A549 (cell line): ENCODE data around the gene CABCOCO1. TPM values are rescaled to one million over a fixed set of nuclear protein-coding genes. Genes with fewer than 3 reads are reported as not detected.
A peak's percentile ranks its signal among the peaks of the same experiment; 100 is the strongest.

Experiments used
- ATAC-seq, 2 experiments: fragments of 200-7000 bp in 1 of 2; fragments of >200 bp in 1 of 2; cut with Nextera tagmentation in 1 of 2; cut with Tn5 transposase in 1 of 2; 3 replicates each; pipeline versions ENCODE4 v1.8.0 to v1.9.1; 2018 to 2020; ENCODE audit warnings: mild to moderate bottlenecking in 1 of 2, moderate library complexity in 1 of 2
- CTCF ChIA-PET: fragments of 300-600 bp; sonication (Branson Sonifier 250); formaldehyde crosslinking; extraction: SDS; loops from one replicate; lab custom pipeline; 2021; ENCODE audit warnings: antibody characterized with exemption, inconsistent platforms; lab: Yijun Ruan, JAX
- POLR2A ChIA-PET: fragments of 350-600 bp; formaldehyde crosslinking; extraction: SDS; loops from one replicate; lab custom pipeline; 2021; ENCODE audit warnings: antibody characterized with exemption, inconsistent platforms; lab: Yijun Ruan, JAX
- DNase-seq, 2 experiments: peaks; one replicate each; pipeline versions ENCODE4 v3.0.0 to v3.0.0-alpha.2; 2011 to 2016; ENCODE audit warnings: low read depth in 1 of 2, low spot score in 1 of 2
- FAIRE-seq: peaks from 2 replicates; lab custom pipeline; 2011; peaks lifted over from hg19 to GRCh38; lab: Jason Lieb, UNC
- H3K27ac ChIP-seq, 2 experiments: fragments of >200 bp; sonication (Bioruptor Twin); formaldehyde crosslinking; 3 replicates each; pipeline ENCODE4 v1.5.1; 2016 to 2017
- H3K4me1 ChIP-seq: fragments of >200 bp; sonication (Bioruptor Twin); formaldehyde crosslinking; 3 replicates; pipeline ENCODE4 v1.6.1; 2016
- H3K4me2 ChIP-seq: fragments of >200 bp; sonication (Bioruptor Twin); formaldehyde crosslinking; 3 replicates; pipeline ENCODE4 v1.6.1; 2016
- H3K4me3 ChIP-seq: fragments of >200 bp; sonication (Bioruptor Twin); formaldehyde crosslinking; 3 replicates; pipeline ENCODE4 v1.5.1; 2016
- H3K9me3 ChIP-seq: fragments of >200 bp; sonication (Bioruptor Twin); formaldehyde crosslinking; 3 replicates; pipeline ENCODE4 v1.6.1; 2016
- BHLHE40 ChIP-seq: IDR thresholded peaks from 2 replicates; pipeline ENCODE4 v1.6.1; 2012; ENCODE audit warnings: low read depth, low read length, inconsistent platforms
- CBX2 ChIP-seq: fragments of 200-600 bp; sonication (generic); IDR thresholded peaks from 2 replicates; pipeline ENCODE4 v1.6.1; 2016; ENCODE audit warnings: low read depth, mild to moderate bottlenecking, borderline replicate concordance
- CHD4 ChIP-seq: fragments of 200-600 bp; sonication (generic); IDR thresholded peaks from 2 replicates; pipeline ENCODE4 v1.6.1; 2016; ENCODE audit warnings: antibody characterized with exemption, mild to moderate bottlenecking, borderline replicate concordance
- EP300 ChIP-seq, 2 experiments: fragments of >200 bp; sonication (Bioruptor Twin); formaldehyde crosslinking; IDR thresholded peaks; 2 replicates in 1 of 2; 3 replicates in 1 of 2; pipeline ENCODE4 v1.6.1; 2016 to 2017
- ESRRA ChIP-seq: fragments of 150-350 bp; IDR thresholded peaks from 2 replicates; pipeline ENCODE4 v1.6.1; 2014; ENCODE audit warnings: mild to moderate bottlenecking, low read length, borderline replicate concordance
- HEYL ChIP-seq: fragments of 250-450 bp; sonication (Bioruptor Pico); IDR thresholded peaks from 2 replicates; pipeline ENCODE4 v1.8.0; 2021; ENCODE audit warnings: mild to moderate bottlenecking, moderate library complexity
- HOXB13 ChIP-seq: fragments of 250-450 bp; sonication (Bioruptor Pico); IDR thresholded peaks from 2 replicates; pipeline ENCODE4 v1.5.0; 2020; ENCODE audit warnings: low read depth, mild to moderate bottlenecking, moderate library complexity
- JUN ChIP-seq, 2 experiments: fragments of >200 bp; sonication (Bioruptor Twin); formaldehyde crosslinking; IDR thresholded peaks; 2 replicates in 1 of 2; 3 replicates in 1 of 2; pipeline ENCODE4 v1.6.1; 2016 to 2017
- JUNB ChIP-seq: fragments of >200 bp; sonication (Bioruptor Twin); formaldehyde crosslinking; IDR thresholded peaks from 2 replicates; pipeline ENCODE4 v1.6.1; 2016
- KDM1A ChIP-seq: fragments of 200-600 bp; sonication (generic); IDR thresholded peaks from 2 replicates; pipeline ENCODE4 v1.6.1; 2016; ENCODE audit warnings: low read depth, mild to moderate bottlenecking
- MYC ChIP-seq: IDR thresholded peaks from 2 replicates; pipeline ENCODE4 v1.6.1; 2012; ENCODE audit warnings: mild to moderate bottlenecking, inconsistent platforms, low read length, improper control_type of control experiment, borderline replicate concordance
- NFE2L2 ChIP-seq: fragments of 150-350 bp; conservative IDR thresholded peaks from 2 replicates; pipeline ENCODE4 v1.6.1; 2014; ENCODE audit warnings: low read length
- NPAS2 ChIP-seq: fragments of 250-450 bp; sonication (Bioruptor Pico); IDR thresholded peaks from 2 replicates; pipeline ENCODE4 v1.8.0; 2022; ENCODE audit warnings: mild to moderate bottlenecking, moderate library complexity, borderline replicate concordance
- PHF8 ChIP-seq: fragments of 200-600 bp; sonication (generic); IDR thresholded peaks from 2 replicates; pipeline ENCODE4 v1.6.1; 2016; ENCODE audit warnings: low read depth, mild to moderate bottlenecking, antibody characterized with exemption, moderate library complexity, borderline replicate concordance
- POLR2AphosphoS2 ChIP-seq: conservative IDR thresholded peaks from 2 replicates; pipeline ENCODE4 v1.6.1; 2012; ENCODE audit warnings: low read length, improper control_type of control experiment, inconsistent platforms
- RAD21 ChIP-seq, 2 experiments: fragments of >200 bp in 1 of 2; sonication (Bioruptor Twin) in 1 of 2; formaldehyde crosslinking in 1 of 2; IDR thresholded peaks in 1 of 2; conservative IDR thresholded peaks in 1 of 2; 2 replicates in 1 of 2; 3 replicates in 1 of 2; pipeline ENCODE4 v1.6.1; 2012 to 2018; ENCODE audit warnings: inconsistent platforms in 1 of 2
- SREBF2 ChIP-seq: fragments of 450-650 bp; IDR thresholded peaks from 2 replicates; pipeline ENCODE4 v1.6.1; 2014; ENCODE audit warnings: mild to moderate bottlenecking, moderate library complexity
- WGBS: methylation state at CpG from one replicate; pipeline ENCODE4 v1.1.6; 2017; ENCODE audit errors: missing lambda C conversion rate; 5-methylcytosine and 5-hydroxymethylcytosine counted together
- polyA plus RNA-seq, 4 experiments: library from polyadenylated mRNA; depleted of rRNA in 3 of 4; stranded (reverse); fragments of >200 nt; fragmentation: RNase III in 1 of 4; extraction: RNeasy Plus Mini Kit Qiagen cat#74134 plus additional on column Dnase treatment in 1 of 4; gene quantifications; 2 replicates in 3 of 4; 3 replicates in 1 of 4; pipeline ENCODE4 v1.2.3, GENCODE V29; 2011 to 2017
- TF ChIP-seq, protein P1 (sequence below): fragments of >200 bp; sonication (Bioruptor Twin); formaldehyde crosslinking; IDR thresholded peaks from 3 replicates; pipeline ENCODE4 v1.5.1; 2016
- TF ChIP-seq, protein P2 (sequence below): IDR thresholded peaks from 2 replicates; pipeline ENCODE4 v1.6.1; 2012
- TF ChIP-seq, protein P3 (sequence below): IDR thresholded peaks from 2 replicates; pipeline ENCODE4 v1.6.1; 2012
- TF ChIP-seq, protein P4 (sequence below): fragments of >200 bp; sonication (Bioruptor Twin); formaldehyde crosslinking; IDR thresholded peaks from 3 replicates; pipeline ENCODE4 v1.6.1; 2016
- TF ChIP-seq, protein P5 (sequence below): fragments of 200-600 bp; sonication (generic); IDR thresholded peaks from 2 replicates; pipeline ENCODE4 v1.6.1; 2016; ENCODE audit warnings: antibody characterized with exemption, mild to moderate bottlenecking, moderate library complexity

CABCOCO1 gene
- polyA plus RNA-seq, 2 of the 4 experiments (the other 2 are of a cell fraction), result 0.77 to 1.1 TPM

DNA sequence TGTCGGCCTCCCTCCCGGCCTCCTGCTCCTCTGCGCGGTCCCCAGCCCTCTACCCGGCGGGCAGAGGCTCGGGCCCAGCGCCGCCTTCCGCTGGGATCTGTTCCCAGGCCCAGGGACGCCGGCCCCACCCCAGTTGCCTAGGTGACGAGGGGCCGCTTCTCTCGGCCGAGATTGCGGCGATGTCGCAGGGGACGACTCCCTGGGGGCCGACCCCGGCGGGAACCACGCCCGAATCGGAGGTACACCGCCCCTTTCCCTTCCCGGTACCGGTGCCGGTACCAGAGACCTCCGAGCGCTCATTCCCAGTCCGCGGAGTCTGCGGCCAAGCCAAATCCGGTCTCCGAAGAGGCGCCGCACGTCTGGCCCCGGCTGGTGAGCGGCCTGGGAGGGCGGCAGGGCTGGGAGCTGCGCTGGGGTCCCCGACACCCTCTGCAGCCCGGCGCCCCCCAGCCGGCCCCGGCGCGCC lies at the start of gene CABCOCO1 (continued):
- TF ChIP-seq, protein P1, sequence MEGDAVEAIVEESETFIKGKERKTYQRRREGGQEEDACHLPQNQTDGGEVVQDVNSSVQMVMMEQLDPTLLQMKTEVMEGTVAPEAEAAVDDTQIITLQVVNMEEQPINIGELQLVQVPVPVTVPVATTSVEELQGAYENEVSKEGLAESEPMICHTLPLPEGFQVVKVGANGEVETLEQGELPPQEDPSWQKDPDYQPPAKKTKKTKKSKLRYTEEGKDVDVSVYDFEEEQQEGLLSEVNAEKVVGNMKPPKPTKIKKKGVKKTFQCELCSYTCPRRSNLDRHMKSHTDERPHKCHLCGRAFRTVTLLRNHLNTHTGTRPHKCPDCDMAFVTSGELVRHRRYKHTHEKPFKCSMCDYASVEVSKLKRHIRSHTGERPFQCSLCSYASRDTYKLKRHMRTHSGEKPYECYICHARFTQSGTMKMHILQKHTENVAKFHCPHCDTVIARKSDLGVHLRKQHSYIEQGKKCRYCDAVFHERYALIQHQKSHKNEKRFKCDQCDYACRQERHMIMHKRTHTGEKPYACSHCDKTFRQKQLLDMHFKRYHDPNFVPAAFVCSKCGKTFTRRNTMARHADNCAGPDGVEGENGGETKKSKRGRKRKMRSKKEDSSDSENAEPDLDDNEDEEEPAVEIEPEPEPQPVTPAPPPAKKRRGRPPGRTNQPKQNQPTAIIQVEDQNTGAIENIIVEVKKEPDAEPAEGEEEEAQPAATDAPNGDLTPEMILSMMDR, result peak; percentile 21; the same call in 1 of the 3 replicates

DNA sequence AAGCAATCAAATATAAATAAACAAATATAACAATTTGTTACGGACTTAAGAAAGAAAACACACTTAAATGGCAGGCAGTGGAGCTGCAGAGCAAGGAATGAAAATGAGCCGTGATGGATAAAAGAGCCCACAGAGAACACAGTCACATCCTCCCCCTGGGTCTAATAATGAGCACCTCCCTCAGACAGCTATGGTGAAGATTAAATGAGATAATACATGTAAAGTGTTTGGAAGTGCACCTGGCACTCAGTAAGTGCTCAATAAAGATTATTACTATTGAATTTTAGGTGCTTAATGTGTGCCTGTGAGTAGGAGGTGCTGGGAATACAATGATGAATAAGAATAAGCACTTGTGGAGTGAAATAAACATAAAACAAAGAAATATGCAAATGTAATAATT lies 49.1 kb upstream of the CABCOCO1 start:
- CTCF ChIA-PET, result no interaction called here

DNA sequence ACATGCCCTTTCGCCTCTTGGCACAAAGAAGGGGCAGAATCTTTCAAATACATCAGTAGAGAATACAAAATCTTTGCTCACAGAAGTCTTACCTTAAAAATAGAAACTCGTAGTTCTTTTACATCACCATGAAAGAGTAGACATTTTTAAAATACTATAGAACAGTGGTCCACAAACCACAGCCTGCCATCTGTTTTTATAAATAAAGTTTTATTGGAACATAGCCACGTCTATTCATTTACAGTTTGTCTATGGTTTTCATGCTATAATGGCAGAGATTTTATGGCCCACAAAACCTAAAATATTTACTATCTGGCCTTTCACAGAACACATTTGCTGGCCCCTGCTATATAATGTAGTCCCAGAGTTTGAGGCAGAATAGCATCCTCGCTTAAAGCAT lies 46.1 kb upstream of the CABCOCO1 start:
- ChIA-PET POLR2A (no interaction called here), CTCF (interaction anchor here (1.0 kb wide), 1 partner anchor 134 kb away, joined by 3 read pairs; no protein-coding TSS in a partner anchor)
- Histone ChIP-seq H3K27ac (no peak overlapping the region), H3K4me2 (no peak overlapping the region), H3K4me1 (peaks cover 5% of the 10 kb centered on the region; the same call in 2 of the 3 replicates), H3K9me3 (no peaks in the 10 kb centered on the region), H3K4me3 (no peak overlapping the region)
- WGBS, result 75% methylated on average over 4 of the region's 4 CpGs
- ATAC-seq (no peak), DNase-seq (no peak), FAIRE-seq (no peak)
- TF ChIP-seq HOXB13 (no peak), NFE2L2 (no peak), CHD4 (no peak), MYC (no peak), POLR2AphosphoS2 (no peak)
- TF ChIP-seq, protein P2, sequence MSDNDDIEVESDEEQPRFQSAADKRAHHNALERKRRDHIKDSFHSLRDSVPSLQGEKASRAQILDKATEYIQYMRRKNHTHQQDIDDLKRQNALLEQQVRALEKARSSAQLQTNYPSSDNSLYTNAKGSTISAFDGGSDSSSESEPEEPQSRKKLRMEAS, result no peak

More for the DNA sequence above, 49.1 kb upstream of the CABCOCO1 start:
- H3K27ac ChIP-seq, result no peak overlapping the region
- no peak overlapping the region for H3K4me2 ChIP-seq
- DNase-seq, result no peak
- POLR2A ChIA-PET, result no interaction called here
- FAIRE-seq, result no peak
- no peaks in the 10 kb centered on the region for H3K9me3 ChIP-seq
- 0 out of 3 replicates have a peak, but pooled peaks cover 3% of the 10 kb centered on the region for H3K4me1 ChIP-seq
- ATAC-seq, result no peak
- TF ChIP-seq PHF8 (no peak), BHLHE40 (no peak), JUNB (no peak), JUN (IDR thresholded peaks at IDR 0.05) (no peak), SREBF2 (no peak), RAD21 (conservative IDR thresholded peaks at IDR 0.05 in 1 of 2, IDR thresholded peaks at IDR 0.05 in 1 of 2) (no peak), HEYL (CRISPR knock-in tag) (no peak), ESRRA (no peak)
- TF ChIP-seq, protein P2, result no peak
- TF ChIP-seq, protein P3, sequence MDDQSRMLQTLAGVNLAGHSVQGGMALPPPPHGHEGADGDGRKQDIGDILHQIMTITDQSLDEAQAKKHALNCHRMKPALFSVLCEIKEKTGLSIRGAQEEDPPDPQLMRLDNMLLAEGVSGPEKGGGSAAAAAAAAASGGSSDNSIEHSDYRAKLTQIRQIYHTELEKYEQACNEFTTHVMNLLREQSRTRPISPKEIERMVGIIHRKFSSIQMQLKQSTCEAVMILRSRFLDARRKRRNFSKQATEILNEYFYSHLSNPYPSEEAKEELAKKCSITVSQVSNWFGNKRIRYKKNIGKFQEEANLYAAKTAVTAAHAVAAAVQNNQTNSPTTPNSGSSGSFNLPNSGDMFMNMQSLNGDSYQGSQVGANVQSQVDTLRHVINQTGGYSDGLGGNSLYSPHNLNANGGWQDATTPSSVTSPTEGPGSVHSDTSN, result no peak
- TF ChIP-seq, all 56 proteins: peak for 0
- H3K4me3 ChIP-seq, result no peak overlapping the region
- WGBS, result 82% methylated on average over 2 of the region's 2 CpGs

DNA sequence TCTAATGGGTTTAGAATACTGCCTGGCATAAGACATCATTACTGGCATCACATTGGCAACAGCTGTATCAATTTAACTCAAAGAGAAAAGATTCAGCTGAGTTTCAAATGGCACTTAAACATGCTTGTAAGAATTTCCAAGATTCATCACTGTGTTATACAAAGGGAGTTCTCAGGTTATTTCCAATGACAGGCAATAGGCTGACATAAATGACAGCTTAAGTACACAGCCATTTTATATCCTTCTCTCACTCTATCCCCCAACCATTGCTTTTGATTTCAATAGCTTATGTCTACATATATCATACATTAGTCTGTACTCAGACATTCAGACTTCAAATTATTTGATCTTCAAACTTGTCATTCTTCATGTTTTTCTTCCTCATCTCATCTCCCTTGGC lies 45.5 kb upstream of the CABCOCO1 start:
- FAIRE-seq (no peak), ATAC-seq (no peak), DNase-seq (no peak)
- Histone ChIP-seq H3K4me2 (no peak overlapping the region), H3K27ac (no peak overlapping the region), H3K9me3 (no peaks in the 10 kb centered on the region), H3K4me1 (peaks cover 10% of the 10 kb centered on the region; the same call in 2 of the 3 replicates), H3K4me3 (no peak overlapping the region)
- CTCF ChIA-PET, result interaction anchor here (1.7 kb wide), 1 partner anchor 10 kb away, joined by 8 read pairs; no protein-coding TSS in a partner anchor
- POLR2A ChIA-PET, result no interaction called here
- TF ChIP-seq, protein P4, sequence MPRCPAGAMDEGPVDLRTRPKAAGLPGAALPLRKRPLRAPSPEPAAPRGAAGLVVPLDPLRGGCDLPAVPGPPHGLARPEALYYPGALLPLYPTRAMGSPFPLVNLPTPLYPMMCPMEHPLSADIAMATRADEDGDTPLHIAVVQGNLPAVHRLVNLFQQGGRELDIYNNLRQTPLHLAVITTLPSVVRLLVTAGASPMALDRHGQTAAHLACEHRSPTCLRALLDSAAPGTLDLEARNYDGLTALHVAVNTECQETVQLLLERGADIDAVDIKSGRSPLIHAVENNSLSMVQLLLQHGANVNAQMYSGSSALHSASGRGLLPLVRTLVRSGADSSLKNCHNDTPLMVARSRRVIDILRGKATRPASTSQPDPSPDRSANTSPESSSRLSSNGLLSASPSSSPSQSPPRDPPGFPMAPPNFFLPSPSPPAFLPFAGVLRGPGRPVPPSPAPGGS, result no peak
- TF ChIP-seq EP300 (IDR thresholded peaks at IDR 0.05) (no peak), CBX2 (no peak), KDM1A (no peak), NPAS2 (CRISPR knock-in tag) (no peak)
- TF ChIP-seq, protein P3, result no peak
- TF ChIP-seq, protein P5, sequence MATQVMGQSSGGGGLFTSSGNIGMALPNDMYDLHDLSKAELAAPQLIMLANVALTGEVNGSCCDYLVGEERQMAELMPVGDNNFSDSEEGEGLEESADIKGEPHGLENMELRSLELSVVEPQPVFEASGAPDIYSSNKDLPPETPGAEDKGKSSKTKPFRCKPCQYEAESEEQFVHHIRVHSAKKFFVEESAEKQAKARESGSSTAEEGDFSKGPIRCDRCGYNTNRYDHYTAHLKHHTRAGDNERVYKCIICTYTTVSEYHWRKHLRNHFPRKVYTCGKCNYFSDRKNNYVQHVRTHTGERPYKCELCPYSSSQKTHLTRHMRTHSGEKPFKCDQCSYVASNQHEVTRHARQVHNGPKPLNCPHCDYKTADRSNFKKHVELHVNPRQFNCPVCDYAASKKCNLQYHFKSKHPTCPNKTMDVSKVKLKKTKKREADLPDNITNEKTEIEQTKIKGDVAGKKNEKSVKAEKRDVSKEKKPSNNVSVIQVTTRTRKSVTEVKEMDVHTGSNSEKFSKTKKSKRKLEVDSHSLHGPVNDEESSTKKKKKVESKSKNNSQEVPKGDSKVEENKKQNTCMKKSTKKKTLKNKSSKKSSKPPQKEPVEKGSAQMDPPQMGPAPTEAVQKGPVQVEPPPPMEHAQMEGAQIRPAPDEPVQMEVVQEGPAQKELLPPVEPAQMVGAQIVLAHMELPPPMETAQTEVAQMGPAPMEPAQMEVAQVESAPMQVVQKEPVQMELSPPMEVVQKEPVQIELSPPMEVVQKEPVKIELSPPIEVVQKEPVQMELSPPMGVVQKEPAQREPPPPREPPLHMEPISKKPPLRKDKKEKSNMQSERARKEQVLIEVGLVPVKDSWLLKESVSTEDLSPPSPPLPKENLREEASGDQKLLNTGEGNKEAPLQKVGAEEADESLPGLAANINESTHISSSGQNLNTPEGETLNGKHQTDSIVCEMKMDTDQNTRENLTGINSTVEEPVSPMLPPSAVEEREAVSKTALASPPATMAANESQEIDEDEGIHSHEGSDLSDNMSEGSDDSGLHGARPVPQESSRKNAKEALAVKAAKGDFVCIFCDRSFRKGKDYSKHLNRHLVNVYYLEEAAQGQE, result no peak
